GM18867 (cell line): ENCODE measurements around the gene FRAT2.
"Not testable (repeated sequence)": the region's sequence is repeated elsewhere in the genome, so short reads cannot be mapped to it uniquely, and the experiment has no call there.

Experiments used
- ATAC-seq: cut with Tn5 transposase; IDR thresholded peaks from one replicate; pipeline ENCODE4 v1.9.1; 2021; ENCODE audit warnings: mild to moderate bottlenecking, moderate library complexity; ENCODE audit not compliant: unreplicated experiment

The FRAT2 gene

DNA sequence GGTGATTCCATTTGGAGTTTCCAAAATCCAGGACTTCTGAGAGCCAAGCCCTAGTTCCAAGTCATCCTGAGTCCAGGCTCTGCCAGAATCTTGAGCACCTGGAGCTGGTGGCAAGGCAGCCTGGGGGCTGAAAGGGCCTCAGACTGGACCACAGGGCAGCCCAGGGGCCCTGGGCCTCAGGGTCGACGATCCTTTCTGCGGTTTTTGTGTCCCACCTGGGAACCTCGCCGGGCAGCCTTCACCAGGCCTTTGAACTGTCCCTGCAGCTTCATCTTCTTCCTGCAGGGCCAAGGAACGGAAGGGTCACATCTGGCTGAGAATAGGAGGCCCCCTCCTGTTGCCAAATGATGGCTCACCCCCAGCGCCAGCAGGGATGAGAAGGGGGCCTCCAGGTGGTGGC, 22.4 kb upstream of the FRAT2 start:
- ATAC-seq, result no peak

DNA sequence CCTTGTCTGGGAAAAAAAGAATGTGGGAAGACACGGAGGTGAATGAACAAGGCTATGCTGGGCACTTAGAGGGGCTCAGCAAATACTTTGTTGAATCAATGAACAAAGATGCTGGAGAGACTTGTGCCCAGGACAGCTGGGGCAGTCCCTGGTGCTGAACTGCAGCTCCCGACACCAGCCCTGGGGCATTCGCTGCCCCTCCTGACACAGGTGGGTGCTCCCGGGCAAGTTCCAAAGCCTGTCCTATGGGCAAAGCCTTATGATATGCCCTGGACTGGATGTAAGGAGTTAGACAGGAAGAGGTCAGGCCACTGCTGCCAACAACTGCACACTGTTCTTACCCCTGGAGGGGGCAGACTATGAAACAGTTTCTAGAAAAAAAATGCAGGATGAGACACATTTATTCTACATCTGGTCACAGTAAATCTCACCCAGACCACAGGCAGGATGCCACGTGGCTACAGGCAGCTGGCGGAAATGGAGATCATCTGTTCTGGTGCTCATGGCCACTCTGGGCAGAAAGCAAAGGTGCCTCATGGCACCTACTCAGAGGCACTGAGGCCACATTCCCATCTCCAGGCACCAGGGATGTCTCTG, 21.9 kb upstream of the FRAT2 start:
- ATAC-seq, result no peak

DNA sequence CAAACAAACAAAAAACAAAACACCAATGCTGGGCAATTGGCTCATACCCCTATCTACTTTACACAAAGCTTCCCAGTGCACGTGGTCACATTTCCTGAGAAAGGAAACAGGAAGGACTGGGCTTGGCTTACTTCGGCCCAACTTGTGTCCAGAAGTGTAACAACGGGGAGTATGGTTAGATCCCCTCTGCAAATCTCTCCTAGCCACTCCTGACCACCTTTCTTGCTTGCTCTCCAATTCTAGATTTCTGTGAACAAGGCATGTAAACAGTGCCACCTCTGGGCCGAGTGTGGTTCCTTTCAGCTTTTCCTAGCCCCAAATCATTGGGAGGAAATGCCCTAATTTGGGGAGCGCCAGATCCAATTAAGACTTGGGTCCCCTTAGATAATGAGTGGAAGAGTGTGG, 21.0 kb upstream of the FRAT2 start:
- ATAC-seq, result no peak

GRCh38 chr10:97353945-97354344, 19.4 kb upstream of the FRAT2 start:
- no peak for ATAC-seq

DNA sequence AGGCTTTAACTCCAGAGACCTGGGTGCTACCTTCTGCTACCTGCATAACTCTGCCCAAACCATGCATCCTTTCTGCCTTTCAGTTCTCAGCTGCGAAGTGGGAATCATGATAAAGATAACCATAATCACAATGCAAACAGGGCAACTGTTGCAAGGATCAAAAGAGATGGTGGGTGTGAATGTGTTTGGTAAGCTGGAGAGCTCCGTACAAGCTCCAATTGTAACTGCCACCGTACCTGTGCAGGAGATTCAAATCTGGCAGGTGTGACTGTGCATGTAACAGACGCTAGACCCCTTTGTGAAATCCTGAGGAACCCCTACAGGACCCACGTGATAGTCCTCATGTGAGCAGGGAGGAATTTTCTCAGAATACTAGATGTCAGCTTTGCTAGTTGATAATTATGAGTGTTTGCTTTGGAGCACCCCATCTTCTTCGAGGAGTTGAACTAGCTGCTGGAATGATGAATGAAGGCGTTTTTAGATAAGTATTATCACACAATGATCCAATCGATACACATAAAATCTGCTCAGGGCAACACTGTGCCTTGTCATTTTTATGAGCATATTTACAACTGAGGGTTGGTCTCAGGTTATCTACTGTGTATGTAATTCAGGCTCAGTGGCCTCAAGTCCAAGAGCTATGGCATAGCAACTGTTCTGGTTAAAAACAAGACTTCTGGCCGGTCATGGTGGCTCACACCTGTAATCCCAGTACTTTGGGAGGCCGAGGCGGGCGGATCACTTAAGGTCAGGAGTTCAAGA, 15.4 kb upstream of the FRAT2 start:
- no peak for ATAC-seq

GRCh38 chr10:97347317-97347716, 12.8 kb upstream of the FRAT2 start:
- ATAC-seq, result no peak

DNA sequence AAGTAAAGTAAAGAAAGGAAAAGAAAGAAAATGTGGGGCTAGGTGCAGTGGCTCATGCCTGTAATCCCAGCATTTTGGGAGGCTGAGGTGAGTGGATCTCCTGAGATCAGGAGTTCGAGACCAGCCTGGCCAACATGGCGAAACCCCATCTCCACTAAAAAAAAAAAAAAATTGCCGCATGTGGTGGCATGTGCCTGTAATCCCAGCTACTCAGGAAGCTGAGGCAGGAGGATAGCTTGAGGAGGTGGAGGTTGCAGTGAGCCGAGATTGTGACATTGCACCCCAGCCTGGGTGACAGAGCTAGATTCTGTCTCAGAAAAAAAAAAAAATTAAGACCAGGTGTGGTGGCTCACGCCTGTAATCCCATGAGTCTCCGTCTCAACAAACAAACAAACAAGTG, 9.1 kb upstream of the FRAT2 start:
- ATAC-seq, result not testable (repeated sequence)

DNA sequence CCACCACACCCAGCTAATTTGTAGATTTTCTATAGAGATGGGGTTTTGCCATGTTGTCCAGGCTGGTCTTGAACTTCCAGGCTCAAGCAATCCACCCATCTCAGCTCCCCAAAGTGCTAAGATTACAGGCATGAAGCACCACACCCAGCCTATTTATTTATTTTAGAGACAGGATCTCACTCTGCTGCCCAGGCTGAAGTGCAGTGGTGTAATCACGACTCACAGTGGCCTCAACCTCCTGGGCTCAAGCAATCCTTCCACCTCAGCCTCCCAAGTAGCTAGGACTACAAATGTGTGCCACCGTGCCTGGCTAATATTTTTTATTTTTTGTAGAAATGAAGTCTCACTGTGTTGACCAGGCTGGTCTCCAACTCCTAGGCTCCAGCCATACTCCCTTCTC, 6.9 kb upstream of the FRAT2 start:
- no peak for ATAC-seq

- no peak for ATAC-seq
Observed at GRCh38 chr10:97338041-97338440, 3.5 kb upstream of the FRAT2 start.

DNA sequence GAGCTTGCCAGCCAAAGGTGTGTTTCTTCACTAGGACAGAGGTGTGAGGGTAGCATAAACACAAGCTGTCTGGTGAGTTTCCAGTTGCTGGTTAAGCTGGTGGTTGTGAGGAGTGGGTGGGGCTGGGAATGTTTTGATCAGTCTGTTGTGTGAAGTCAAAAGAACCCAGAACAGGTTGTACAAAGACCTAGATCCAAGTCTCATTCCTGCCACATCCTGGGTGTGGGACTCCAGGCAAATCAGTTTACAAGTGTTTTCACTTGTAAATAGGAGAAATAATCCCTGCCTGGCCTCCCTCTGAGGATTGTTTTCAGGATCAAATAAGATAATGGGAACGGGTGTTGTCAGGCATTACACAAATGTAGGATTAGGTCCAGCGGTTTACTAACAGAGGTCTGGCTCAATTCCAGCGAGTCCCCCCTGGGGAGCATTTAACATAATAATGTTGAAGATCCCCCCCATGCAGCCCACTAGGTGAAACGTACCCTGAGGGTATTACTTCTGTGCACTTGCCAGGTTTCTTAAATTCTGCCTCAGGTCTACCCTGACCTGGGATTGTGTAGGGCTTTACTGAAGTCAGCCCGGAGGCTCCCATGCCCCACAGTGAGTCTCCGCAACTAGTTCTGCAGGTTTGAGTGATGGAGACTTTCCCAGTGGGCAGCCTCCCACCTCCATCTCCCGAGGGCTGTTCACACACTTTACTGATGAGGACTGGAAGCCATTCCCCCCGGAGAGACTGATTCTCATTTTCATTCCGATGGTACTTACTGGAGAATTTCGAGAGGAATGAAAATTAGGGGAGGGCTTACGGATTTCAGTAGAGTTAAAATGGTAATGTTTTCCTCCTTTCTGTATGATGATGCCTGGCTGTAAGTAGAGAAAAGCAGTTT, 2.7 kb upstream of the FRAT2 start:
- no peak for ATAC-seq

DNA sequence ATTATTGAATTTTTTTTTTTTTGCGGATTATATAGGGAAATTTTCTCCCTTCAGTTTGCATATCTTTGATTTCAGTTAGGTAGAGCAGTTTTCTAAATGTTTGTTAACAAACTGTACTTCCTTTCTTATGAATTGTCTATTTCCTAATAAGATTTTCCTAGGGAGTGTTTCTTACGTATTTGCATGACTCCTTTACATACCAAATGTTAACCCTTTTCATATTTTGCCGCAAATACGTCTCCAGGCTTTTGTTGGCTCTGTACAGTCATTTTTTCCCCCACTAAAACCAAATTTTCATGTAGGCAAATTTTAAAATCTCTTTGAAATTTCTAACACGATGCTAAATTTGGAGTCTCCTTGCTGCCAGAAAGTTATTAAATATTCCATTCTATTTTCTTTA, 1.9 kb upstream of the FRAT2 start:
- ATAC-seq, result no peak

DNA sequence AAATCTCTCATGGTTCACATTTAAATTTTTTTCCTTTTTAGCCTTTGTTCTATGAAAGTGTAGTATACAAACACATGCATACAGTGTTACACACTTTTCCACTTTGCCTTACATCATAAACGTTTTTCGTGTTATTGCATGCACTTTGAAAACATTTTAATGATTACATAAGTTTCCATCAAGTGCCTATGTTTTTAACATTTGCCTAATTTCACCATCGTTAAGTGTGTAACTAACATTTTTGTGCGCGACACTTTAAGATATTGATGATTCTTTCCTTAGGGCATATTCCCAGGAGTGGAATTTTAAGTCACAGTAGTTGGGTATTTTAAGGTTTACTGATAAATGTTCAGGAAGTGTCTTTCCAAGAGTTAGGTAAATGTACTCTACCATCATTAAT, 1.5 kb upstream of the FRAT2 start:
- no peak for ATAC-seq

GRCh38 chr10:97335188-97335619, 675 bp upstream of the FRAT2 start:
- no peak for ATAC-seq

DNA sequence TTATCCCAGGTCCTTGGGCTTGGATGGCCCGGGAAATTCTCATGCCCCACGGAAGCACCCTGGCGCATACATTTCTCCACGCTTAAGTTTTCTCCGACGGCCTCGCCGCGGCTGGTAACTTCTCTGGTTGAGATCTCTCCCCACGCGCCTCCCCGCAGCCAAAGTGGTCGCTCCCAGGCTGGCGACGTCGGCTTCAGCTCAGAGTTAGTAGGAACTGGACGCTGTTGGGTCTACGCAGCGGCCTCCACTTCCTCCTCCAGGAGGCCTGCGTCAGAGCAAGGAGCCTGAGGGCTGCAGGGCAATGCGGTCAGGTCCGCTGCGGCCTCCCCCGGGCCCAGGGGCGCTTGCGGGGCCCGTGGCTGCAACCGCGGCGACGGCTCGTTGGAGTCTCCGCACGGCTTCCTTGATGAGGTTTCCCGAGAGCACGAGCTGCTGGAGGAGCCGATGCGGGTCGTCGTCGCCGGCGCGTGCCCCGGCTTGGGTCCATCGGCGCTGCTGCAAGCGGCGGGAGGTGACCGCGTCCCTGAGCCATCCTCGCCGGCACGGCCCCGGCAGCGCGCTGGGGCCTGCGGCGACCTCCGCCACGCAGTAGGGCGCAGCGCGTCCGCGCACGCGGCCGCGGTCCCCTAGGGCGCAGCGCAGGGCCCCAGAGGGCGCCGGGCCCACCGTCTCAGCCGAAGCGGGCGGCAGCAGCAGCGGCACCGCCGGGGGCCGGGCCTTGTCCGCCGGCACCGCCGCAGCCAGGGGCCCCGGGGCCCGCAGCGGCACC, 744 bp downstream of the FRAT2 start:
- peak; percentile 25 for ATAC-seq

- no peak for ATAC-seq
Observed at GRCh38 chr10:97333351-97333600, 1.3 kb downstream of the FRAT2 start.

DNA sequence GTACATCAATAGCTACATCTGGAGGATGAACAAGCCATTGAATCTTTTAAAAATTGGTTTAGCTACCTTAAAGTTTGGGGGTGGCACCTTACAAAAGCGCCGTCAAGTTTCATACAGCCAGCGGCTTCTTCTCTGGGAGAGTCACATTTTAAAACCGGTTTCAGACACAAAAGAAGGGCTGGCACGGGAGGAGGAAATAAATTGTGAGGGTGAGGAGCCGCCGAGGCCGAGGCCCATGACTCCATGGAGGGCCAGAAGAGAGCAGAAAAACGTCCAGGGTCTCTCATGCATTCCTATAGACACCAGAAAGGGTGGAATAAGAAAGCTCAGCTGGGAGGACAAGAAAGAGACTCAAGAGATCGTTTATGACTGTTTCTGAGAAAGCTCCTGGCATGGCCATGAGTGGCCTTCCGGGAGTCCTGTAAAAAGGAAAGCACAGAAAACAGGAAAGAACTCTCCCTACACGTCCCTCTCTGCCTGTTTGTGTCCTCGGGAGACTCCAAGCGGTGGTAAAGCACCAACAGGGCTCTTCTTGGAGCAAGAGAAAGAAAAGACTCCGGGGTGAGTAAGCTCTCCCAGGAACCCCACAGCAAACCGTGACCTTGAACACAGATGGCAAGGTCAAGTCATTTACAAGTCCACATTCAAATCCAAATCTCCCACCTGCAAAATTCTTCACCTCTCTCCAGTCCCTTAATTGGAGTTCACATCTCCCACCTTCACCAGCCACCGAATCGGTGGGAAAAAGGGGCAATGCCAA, 1.8 kb downstream of the FRAT2 start:
- no peak for ATAC-seq

DNA sequence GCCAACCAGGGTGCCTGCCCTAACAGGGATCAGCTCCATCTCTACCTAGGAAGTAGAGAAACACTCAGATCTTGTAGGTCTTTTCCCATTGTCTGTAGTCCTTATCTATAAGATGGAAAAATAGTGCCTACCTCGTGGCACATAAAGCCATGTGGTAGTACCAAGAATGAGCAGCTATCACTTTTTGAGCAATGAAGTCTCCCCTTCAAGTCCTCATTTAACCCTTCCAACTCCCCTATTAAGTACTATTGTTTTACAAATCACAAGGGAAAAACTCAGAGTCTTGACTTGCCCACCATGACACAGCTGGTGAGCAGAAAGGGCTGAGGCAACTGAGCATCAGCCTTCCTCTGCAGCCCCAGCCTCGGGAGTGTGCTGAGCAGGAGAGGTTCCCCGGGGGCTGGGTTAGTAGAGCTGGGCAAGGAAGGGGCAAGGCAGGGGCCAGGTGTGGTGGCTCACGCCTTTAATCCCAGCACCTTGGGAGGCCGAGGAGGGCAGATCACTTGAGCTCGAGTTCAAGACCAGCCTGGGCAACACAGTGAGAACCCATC, 3.3 kb downstream of the FRAT2 start:
- no peak for ATAC-seq

DNA sequence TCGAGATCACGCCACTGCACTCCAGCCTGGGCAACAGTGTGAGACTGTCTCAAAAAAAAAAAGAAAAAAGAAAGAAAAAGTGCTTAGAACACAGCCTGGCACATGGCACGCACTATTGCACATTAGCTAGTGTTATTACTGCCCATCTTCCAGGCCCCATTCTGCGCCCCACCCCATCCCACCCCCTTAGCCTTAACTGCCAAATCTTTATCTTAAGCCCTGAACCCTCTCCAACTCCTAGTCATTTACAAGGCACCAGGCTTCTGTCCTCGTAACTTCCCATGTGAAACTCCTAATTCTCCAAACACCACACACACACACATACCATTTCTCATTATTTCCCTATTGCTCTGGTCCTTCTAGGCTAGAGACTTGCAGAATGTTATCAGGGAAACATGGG, 4.8 kb downstream of the FRAT2 start:
- ATAC-seq, result no peak

GRCh38 chr10:97328646-97329453, 5.7 kb downstream of the FRAT2 start:
- no peak for ATAC-seq
